Astrocyte (in vitro differentiated cells and primary cell): ENCODE data around the gene SURF6.

Source experiments
- CTCF ChIP-seq: IDR thresholded peaks from 2 replicates; pipeline ENCODE4 v1.5.1; 2011; ENCODE audit warnings: low read depth, mild to moderate bottlenecking, inconsistent platforms, low read length, moderate library complexity; ENCODE audit not compliant: insufficient read depth
- EZH2 ChIP-seq: IDR thresholded peaks from 2 replicates; pipeline ENCODE4 v1.6.1; 2012; ENCODE audit warnings: mild to moderate bottlenecking, low read length, inconsistent platforms; ENCODE audit not compliant: insufficient read depth

DNA sequence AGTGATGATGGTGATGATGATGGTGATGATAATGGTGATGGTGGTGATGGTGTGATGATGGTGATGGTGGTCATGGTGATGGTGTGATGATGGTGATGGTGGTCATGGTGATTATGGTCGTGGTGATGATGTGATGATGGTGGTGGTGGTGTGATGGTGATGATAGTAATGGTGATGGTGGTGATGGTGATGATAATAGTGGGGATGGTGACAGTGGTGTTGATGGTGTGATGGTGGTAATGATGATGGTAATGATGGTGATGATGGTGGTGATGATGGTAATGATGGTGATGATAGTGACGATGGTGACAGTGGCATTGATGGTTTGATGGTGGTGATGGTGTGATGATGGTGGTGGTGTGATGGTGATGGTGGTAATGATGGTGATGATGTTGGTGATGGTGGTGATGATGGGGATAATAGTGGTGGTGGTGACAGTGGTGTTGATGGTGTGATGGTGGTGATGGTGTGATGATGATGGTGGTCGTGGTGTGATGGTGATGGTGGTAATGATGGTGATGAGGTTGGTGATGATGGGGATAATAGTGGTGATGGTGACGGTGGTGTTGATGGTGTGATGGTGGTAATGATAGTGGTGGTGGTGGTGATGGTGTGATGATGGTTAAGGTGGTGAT, 46.6 kb upstream of the SURF6 start:
- no peak for TF ChIP-seq CTCF
- no peak for TF ChIP-seq EZH2
